Ovary (tissue), 3 donors: ENCODE data around the gene CAMKK2.

Source experiments
- EP300 ChIP-seq: sonication (generic); formaldehyde crosslinking; IDR thresholded peaks from one replicate; pipeline ENCODE4 v1.6.1; 2017; ENCODE audit warnings: antibody characterized with exemption
- TF ChIP-seq, protein P1 (sequence below), 3 donors: fragments of 450-650 bp in 2 of 3; fragments of 200-600 bp in 1 of 3; IDR thresholded peaks; one replicate each; pipeline versions ENCODE4 v1.5.1 to v1.8.0; 2016 to 2022; ENCODE audit warnings: antibody characterized with exemption in 3 of 3, mild to moderate bottlenecking in 1 of 3
- donor health status: DM: no; HTN: no; CAD: no.

DNA sequence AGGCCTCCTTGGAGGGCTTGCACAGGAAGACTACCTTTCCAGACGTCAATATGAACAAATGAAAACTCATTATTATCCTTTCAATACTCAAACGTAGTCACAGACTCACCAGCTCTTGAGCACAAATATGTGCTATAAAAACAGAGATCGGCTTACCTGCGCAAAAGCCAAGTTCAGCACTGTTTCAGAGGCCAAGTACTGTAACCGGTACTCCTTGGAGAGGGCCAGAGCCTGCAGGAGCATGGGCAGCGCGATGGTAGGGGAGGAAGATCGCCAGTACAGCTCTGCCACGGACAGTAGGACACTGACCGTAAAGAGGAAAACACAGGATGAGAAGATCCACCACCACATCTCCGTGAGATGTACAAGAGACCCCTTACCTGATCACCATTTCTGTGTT lies 21.6 kb upstream of the CAMKK2 start:
- TF ChIP-seq, protein P1, sequence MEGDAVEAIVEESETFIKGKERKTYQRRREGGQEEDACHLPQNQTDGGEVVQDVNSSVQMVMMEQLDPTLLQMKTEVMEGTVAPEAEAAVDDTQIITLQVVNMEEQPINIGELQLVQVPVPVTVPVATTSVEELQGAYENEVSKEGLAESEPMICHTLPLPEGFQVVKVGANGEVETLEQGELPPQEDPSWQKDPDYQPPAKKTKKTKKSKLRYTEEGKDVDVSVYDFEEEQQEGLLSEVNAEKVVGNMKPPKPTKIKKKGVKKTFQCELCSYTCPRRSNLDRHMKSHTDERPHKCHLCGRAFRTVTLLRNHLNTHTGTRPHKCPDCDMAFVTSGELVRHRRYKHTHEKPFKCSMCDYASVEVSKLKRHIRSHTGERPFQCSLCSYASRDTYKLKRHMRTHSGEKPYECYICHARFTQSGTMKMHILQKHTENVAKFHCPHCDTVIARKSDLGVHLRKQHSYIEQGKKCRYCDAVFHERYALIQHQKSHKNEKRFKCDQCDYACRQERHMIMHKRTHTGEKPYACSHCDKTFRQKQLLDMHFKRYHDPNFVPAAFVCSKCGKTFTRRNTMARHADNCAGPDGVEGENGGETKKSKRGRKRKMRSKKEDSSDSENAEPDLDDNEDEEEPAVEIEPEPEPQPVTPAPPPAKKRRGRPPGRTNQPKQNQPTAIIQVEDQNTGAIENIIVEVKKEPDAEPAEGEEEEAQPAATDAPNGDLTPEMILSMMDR (IDR thresholded peaks at IDR 0.05): no peak
- no peak for TF ChIP-seq EP300
